HEK293 (cell line): ENCODE results near the gene C1QC.

Experiments
- CTCF ChIA-PET: fragments of 350-600 bp; formaldehyde crosslinking; extraction: SDS; loops from one replicate; lab custom pipeline; 2021; ENCODE audit warnings: antibody characterized with exemption; lab: Yijun Ruan, JAX
- POLR2A ChIA-PET: fragments of 300-600 bp; formaldehyde crosslinking; extraction: SDS; loops from one replicate; lab custom pipeline; 2020; ENCODE audit warnings: antibody characterized with exemption, inconsistent platforms; lab: Yijun Ruan, JAX
- H3K27ac ChIP-seq: fragments of 200-500 bp; sonication (Bioruptor generic); 2 replicates; pipeline ENCODE4 v1.5.1; 2014; ENCODE audit warnings: low read depth, low read length, control low read depth, inconsistent platforms; ENCODE audit errors: extremely low read depth
- H3K36me3 ChIP-seq, 2 experiments: fragments of 200-500 bp in 1 of 2; sonication (Bioruptor generic) in 1 of 2; 1 replicate in 1 of 2; 2 replicates in 1 of 2; pipeline ENCODE4 v1.5.1; 2014 to 2017; ENCODE audit warnings: inconsistent platforms in 2 of 2, low read length in 2 of 2; ENCODE audit not compliant: control insufficient read depth in 2 of 2, insufficient read depth in 1 of 2
- H3K4me1 ChIP-seq: fragments of 200-500 bp; sonication (Bioruptor generic); 2 replicates; pipeline ENCODE4 v1.5.1; 2014; ENCODE audit warnings: mild to moderate bottlenecking, low read length, inconsistent platforms; ENCODE audit not compliant: control insufficient read depth, insufficient read depth
- H3K4me3 ChIP-seq: 2 replicates; pipeline ENCODE4 v1.5.1; 2011; ENCODE audit warnings: low read depth, mild to moderate bottlenecking, control low read depth, low read length, moderate library complexity
- H3K9me3 ChIP-seq: fragments of 200-500 bp; sonication (Bioruptor generic); 2 replicates; pipeline ENCODE4 v1.5.1; 2014; ENCODE audit warnings: low read depth, low read length, inconsistent platforms; ENCODE audit not compliant: control insufficient read depth, insufficient read depth
- ATF2 ChIP-seq: fragments of 450-650 bp; formaldehyde crosslinking; IDR thresholded peaks from 2 replicates; pipeline ENCODE4 v1.5.1; 2016; ENCODE audit warnings: missing biosample characterization, missing genetic modification characterization, low read depth
- HOXC10 ChIP-seq: sonication (generic); formaldehyde crosslinking; IDR thresholded peaks from 2 replicates; pipeline ENCODE4 v1.8.1; 2023; ENCODE audit warnings: mild to moderate bottlenecking, missing genetic modification reagents
- IKZF3 ChIP-seq: fragments of 450-650 bp; IDR thresholded peaks from 2 replicates; pipeline ENCODE4 v1.5.0; 2018; ENCODE audit warnings: missing biosample characterization, mild to moderate bottlenecking, missing genetic modification characterization, moderate library complexity
- MEIS1 ChIP-seq: sonication (generic); formaldehyde crosslinking; IDR thresholded peaks from 2 replicates; pipeline ENCODE4 v1.8.1; 2022; ENCODE audit warnings: missing genetic modification reagents, mild to moderate bottlenecking, borderline replicate concordance
- OSR2 ChIP-seq: fragments of 450-650 bp; formaldehyde crosslinking; IDR thresholded peaks from 2 replicates; pipeline ENCODE4 v1.5.1; 2016; ENCODE audit warnings: missing biosample characterization, missing genetic modification characterization
- REPIN1 ChIP-seq: fragments of 450-650 bp; formaldehyde crosslinking; IDR thresholded peaks from 2 replicates; pipeline ENCODE4 v1.5.1; 2017; ENCODE audit warnings: missing biosample characterization, missing genetic modification characterization, low read depth
- REST ChIP-seq: fragments of 450-650 bp; formaldehyde crosslinking; IDR thresholded peaks from 2 replicates; pipeline ENCODE4 v1.5.1; 2016; ENCODE audit warnings: missing biosample characterization, missing genetic modification characterization
- YY2 ChIP-seq: fragments of 450-650 bp; formaldehyde crosslinking; IDR thresholded peaks from 2 replicates; pipeline ENCODE4 v1.5.1; 2016; ENCODE audit warnings: missing biosample characterization, missing genetic modification characterization
- ZBTB17 ChIP-seq: fragments of 450-650 bp; formaldehyde crosslinking; IDR thresholded peaks from 2 replicates; pipeline ENCODE4 v1.5.1; 2016; ENCODE audit warnings: missing biosample characterization, missing genetic modification characterization
- ZBTB44 ChIP-seq: fragments of 450-650 bp; IDR thresholded peaks from 2 replicates; pipeline ENCODE4 v1.5.1; 2018; ENCODE audit warnings: missing biosample characterization, mild to moderate bottlenecking, missing genetic modification characterization
- ZBTB7A ChIP-seq: fragments of 450-650 bp; formaldehyde crosslinking; IDR thresholded peaks from 2 replicates; pipeline ENCODE4 v1.5.1; 2016; ENCODE audit warnings: low read depth, missing biosample characterization, missing genetic modification characterization
- ZNF175 ChIP-seq: fragments of 450-650 bp; formaldehyde crosslinking; IDR thresholded peaks from 2 replicates; pipeline ENCODE4 v1.5.1; 2016; ENCODE audit warnings: missing biosample characterization, missing genetic modification characterization
- ZNF19 ChIP-seq: fragments of 450-650 bp; formaldehyde crosslinking; IDR thresholded peaks from 2 replicates; pipeline ENCODE4; 2016; ENCODE audit warnings: missing biosample characterization, missing genetic modification characterization, low read depth
- ZNF2 ChIP-seq: fragments of 450-650 bp; formaldehyde crosslinking; IDR thresholded peaks from 2 replicates; pipeline ENCODE4 v1.5.1; 2016; ENCODE audit warnings: missing biosample characterization, missing genetic modification characterization
- ZNF211 ChIP-seq: fragments of 450-650 bp; formaldehyde crosslinking; IDR thresholded peaks from 2 replicates; pipeline ENCODE4 v1.5.1; 2016; ENCODE audit warnings: low read depth, missing biosample characterization, missing genetic modification characterization
- ZNF335 ChIP-seq: fragments of 450-650 bp; formaldehyde crosslinking; conservative IDR thresholded peaks from 2 replicates; pipeline ENCODE4 v1.5.1; 2016; ENCODE audit warnings: missing biosample characterization, missing genetic modification characterization
- ZNF426 ChIP-seq: fragments of 450-650 bp; formaldehyde crosslinking; IDR thresholded peaks from 2 replicates; pipeline ENCODE4 v1.5.1; 2017; ENCODE audit warnings: missing biosample characterization, missing genetic modification characterization, mild to moderate bottlenecking, inconsistent platforms, moderate library complexity
- ZNF514 ChIP-seq: fragments of 450-650 bp; formaldehyde crosslinking; IDR thresholded peaks from 2 replicates; pipeline ENCODE4 v1.5.1; 2016; ENCODE audit warnings: missing biosample characterization, missing genetic modification characterization
- ZNF707 ChIP-seq: fragments of 450-650 bp; formaldehyde crosslinking; IDR thresholded peaks from 2 replicates; pipeline ENCODE4 v1.5.1; 2016; ENCODE audit warnings: missing biosample characterization, missing genetic modification characterization
- ZNF791 ChIP-seq: fragments of 450-650 bp; formaldehyde crosslinking; IDR thresholded peaks from 2 replicates; pipeline ENCODE4 v1.5.1; 2016; ENCODE audit warnings: missing biosample characterization, missing genetic modification characterization

C1QC gene

GRCh38 chr1:22625262-22625925 is 18.0 kb upstream of the C1QC start:
- Histone ChIP-seq H3K27ac (no peak overlapping the region), H3K9me3 (no peaks in the 10 kb centered on the region), H3K4me3 (no peak overlapping the region), H3K4me1 (no peaks in the 10 kb centered on the region), H3K36me3 (no peaks in the 10 kb centered on the region)
- CTCF ChIA-PET, result interaction anchor here (1.0 kb wide), 1 partner anchor 235 kb away, joined by 3 read pairs; no protein-coding TSS in a partner anchor
- TF ChIP-seq ZNF335 (tag by site-specific recombination), result no peak
- TF ChIP-seq REST (tag by site-specific recombination), result peak; percentile 90
- TF ChIP-seq ZNF514 (tag by site-specific recombination), result no peak
- no peak for TF ChIP-seq ZNF426 (tag by site-specific recombination)
- POLR2A ChIA-PET, result no interaction called here

GRCh38 chr1:22626237-22627157 is 16.9 kb upstream of the C1QC start:
- H3K27ac ChIP-seq, result no peak overlapping the region
- no peaks in the 10 kb centered on the region for H3K9me3 ChIP-seq
- TF ChIP-seq ZNF707 (tag by site-specific recombination), result no peak
- no peak for TF ChIP-seq ZBTB7A (tag by site-specific recombination)
- no peak for TF ChIP-seq HOXC10 (CRISPR knock-in tag)
- no peak for TF ChIP-seq YY2 (tag by site-specific recombination)
- no peak for TF ChIP-seq ZNF791 (tag by site-specific recombination)
- TF ChIP-seq IKZF3 (tag by site-specific recombination), result no peak
- no peak for TF ChIP-seq ZBTB17 (tag by site-specific recombination)
- no peak for TF ChIP-seq ZNF211
- no peak for TF ChIP-seq OSR2 (tag by site-specific recombination)
- TF ChIP-seq ZNF2 (tag by site-specific recombination), result no peak
- no peak for TF ChIP-seq ATF2
- no peak overlapping the region for H3K4me3 ChIP-seq
- H3K36me3 ChIP-seq, result no peaks in the 10 kb centered on the region
- ChIA-PET CTCF (no interaction called here), POLR2A (no interaction called here)
- H3K4me1 ChIP-seq, result no peaks in the 10 kb centered on the region

GRCh38 chr1:22627331-22627730 is 16.1 kb upstream of the C1QC start:
- POLR2A ChIA-PET, result no interaction called here
- Histone ChIP-seq H3K9me3 (no peaks in the 10 kb centered on the region), H3K36me3 (no peaks in the 10 kb centered on the region), H3K27ac (no peak overlapping the region), H3K4me3 (no peak overlapping the region), H3K4me1 (no peaks in the 10 kb centered on the region)
- TF ChIP-seq ZNF175 (no peak), ZBTB44 (tag by site-specific recombination) (no peak), MEIS1 (CRISPR knock-in tag) (no peak), ZNF19 (tag by site-specific recombination) (no peak), REPIN1 (no peak)
- CTCF ChIA-PET, result no interaction called here
